ENCODE measurements around the gene WFS1.

Gene WFS1

GRCh38 chr4:6248394-6248793, 21.3 kb upstream of the WFS1 start:
- in situ Hi-C loops (cut with HindIII; ENCODE audit: low pct_ligation_motif_present, low sequenced_read_pairs), result no loop called here
- no peak overlapping the region for H3K27ac ChIP-seq
- no peak for DNase-seq
- H3K4me3 ChIP-seq (ENCODE audit: low read depth, low read length), result no peak overlapping the region
- H3K27me3 ChIP-seq (replicated peaks), result peaks cover 10% of the 10 kb centered on the region
- H3K36me3 ChIP-seq (replicated peaks), result no peaks in the 10 kb centered on the region
- no peak for TF ChIP-seq CTCF (IDR thresholded peaks at IDR 0.05; ENCODE audit: low read depth, low read length, missing control alignments)

DNA sequence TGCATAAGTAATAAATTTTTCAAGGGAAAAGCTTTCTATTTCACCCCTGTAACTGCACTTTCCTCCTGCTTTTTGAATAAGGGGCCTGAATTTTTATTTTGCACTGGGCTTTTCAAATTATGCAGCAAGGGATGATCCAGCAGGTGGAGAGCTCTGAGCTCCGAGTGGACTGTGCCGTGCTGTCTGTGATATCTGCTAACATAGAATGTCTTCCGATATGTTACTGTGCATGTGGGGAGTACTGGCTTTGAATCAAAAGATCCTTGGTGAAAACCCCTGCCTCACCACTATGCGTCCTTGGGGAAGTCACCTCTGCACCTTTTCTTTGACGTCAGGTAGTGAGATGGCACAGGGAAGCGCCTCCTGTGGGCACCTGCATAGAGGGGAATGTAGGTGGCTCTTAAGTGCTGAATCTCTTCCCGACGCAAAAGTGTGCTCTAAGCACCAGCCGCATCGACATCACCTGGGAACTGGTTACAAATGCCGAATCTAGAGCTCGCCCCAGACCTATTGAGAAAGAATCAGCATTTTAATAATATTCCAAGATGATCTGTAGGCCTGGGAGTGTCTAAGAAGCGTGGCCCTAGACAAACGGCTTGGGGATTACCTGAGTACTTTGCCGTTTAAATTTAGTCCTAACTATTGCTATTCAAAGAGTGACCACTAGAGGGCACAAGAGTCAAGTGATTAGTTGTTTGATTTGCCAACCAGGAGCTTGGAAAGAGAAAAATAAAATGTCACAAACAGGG, 19.2 kb upstream of the WFS1 start:
- H3K27ac ChIP-seq, result no peak overlapping the region
- no peaks in the 10 kb centered on the region for H3K36me3 ChIP-seq (replicated peaks)
- DNase-seq, result peak; percentile 43
- H3K27me3 ChIP-seq (replicated peaks), result peaks cover 7% of the 10 kb centered on the region
- peak; percentile 75 for TF ChIP-seq CTCF (IDR thresholded peaks at IDR 0.05; ENCODE audit: low read depth, low read length, missing control alignments)
- in situ Hi-C loops (cut with HindIII; ENCODE audit: low pct_ligation_motif_present, low sequenced_read_pairs), result no loop called here
- no peak overlapping the region for H3K4me3 ChIP-seq (ENCODE audit: low read depth, low read length)

- in situ Hi-C loops (cut with HindIII; ENCODE audit: low pct_ligation_motif_present, low sequenced_read_pairs), result no loop called here
Measured at GRCh38 chr4:6250984-6251295, 18.7 kb upstream of the WFS1 start.

GRCh38 chr4:6251365-6251764, 18.3 kb upstream of the WFS1 start:
- no peak for DNase-seq
- Histone ChIP-seq H3K27ac (no peak overlapping the region), H3K4me3 (ENCODE audit: low read depth, low read length) (no peak overlapping the region), H3K36me3 (replicated peaks) (no peaks in the 10 kb centered on the region), H3K27me3 (replicated peaks) (peaks cover 3% of the 10 kb centered on the region)
- no peak for TF ChIP-seq CTCF (IDR thresholded peaks at IDR 0.05; ENCODE audit: low read depth, low read length, missing control alignments)
- in situ Hi-C loops (cut with HindIII; ENCODE audit: low pct_ligation_motif_present, low sequenced_read_pairs), result no loop called here

More at GRCh38 chr4:6250984-6251295, 18.7 kb upstream of the WFS1 start:
- DNase-seq, result no peak
- peaks cover 3% of the 10 kb centered on the region for H3K27me3 ChIP-seq (replicated peaks)
- no peaks in the 10 kb centered on the region for H3K36me3 ChIP-seq (replicated peaks)
- TF ChIP-seq CTCF (IDR thresholded peaks at IDR 0.05; ENCODE audit: low read depth, low read length, missing control alignments), result no peak
- H3K4me3 ChIP-seq (ENCODE audit: low read depth, low read length), result no peak overlapping the region
- no peak overlapping the region for H3K27ac ChIP-seq

DNA sequence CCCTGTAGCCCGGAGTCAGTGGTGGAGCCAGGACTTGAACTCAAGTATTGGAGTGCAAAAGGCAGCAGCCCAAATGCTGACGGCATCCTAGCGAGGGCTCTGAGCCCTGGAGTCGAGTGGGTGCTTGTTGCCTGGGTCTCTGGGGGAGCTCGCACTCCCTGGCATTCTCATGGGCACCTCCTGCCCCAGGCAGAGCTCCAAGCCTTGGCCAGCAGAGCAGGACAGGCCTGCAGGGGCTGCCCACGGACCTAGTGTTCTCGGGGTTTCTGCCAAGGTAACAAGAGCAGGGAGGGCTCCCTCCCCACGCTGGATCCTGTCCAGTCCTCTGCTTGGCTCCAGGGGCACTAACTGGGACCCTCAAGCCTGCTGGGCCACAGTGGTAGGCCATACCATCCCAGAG, 17.6 kb upstream of the WFS1 start:
- no peak for TF ChIP-seq CTCF (IDR thresholded peaks at IDR 0.05; ENCODE audit: low read depth, low read length, missing control alignments)
- DNase-seq, result no peak
- H3K36me3 ChIP-seq (replicated peaks), result no peaks in the 10 kb centered on the region
- no peak overlapping the region for H3K4me3 ChIP-seq (ENCODE audit: low read depth, low read length)
- in situ Hi-C loops (cut with HindIII; ENCODE audit: low pct_ligation_motif_present, low sequenced_read_pairs), result no loop called here
- no peak overlapping the region for H3K27ac ChIP-seq
- H3K27me3 ChIP-seq (replicated peaks), result peaks cover 3% of the 10 kb centered on the region

- in situ Hi-C loops (cut with HindIII; ENCODE audit: low pct_ligation_motif_present, low sequenced_read_pairs), result no loop called here
- peaks cover 3% of the 10 kb centered on the region for H3K27me3 ChIP-seq (replicated peaks)
- DNase-seq, result no peak
- H3K36me3 ChIP-seq (replicated peaks), result no peaks in the 10 kb centered on the region
- TF ChIP-seq CTCF (IDR thresholded peaks at IDR 0.05; ENCODE audit: low read depth, low read length, missing control alignments), result no peak
- H3K27ac ChIP-seq, result no peak overlapping the region
- no peak overlapping the region for H3K4me3 ChIP-seq (ENCODE audit: low read depth, low read length)
Measured at GRCh38 chr4:6253111-6253510, 16.5 kb upstream of the WFS1 start.

Data from brain microvascular endothelial cell (primary cell).